NT2/D1 (cell line): Measurements from ENCODE around the gene DUSP10.

Experiments used
- YY1 ChIP-seq: IDR thresholded peaks from 2 replicates; pipeline ENCODE4 v1.6.1; 2011; ENCODE audit not compliant: insufficient read length, insufficient read depth
- ZNF274 ChIP-seq: IDR thresholded peaks from 2 replicates; pipeline ENCODE4 v1.6.1; 2011; ENCODE audit warnings: mild to moderate bottlenecking, low read depth, low read length

DNA sequence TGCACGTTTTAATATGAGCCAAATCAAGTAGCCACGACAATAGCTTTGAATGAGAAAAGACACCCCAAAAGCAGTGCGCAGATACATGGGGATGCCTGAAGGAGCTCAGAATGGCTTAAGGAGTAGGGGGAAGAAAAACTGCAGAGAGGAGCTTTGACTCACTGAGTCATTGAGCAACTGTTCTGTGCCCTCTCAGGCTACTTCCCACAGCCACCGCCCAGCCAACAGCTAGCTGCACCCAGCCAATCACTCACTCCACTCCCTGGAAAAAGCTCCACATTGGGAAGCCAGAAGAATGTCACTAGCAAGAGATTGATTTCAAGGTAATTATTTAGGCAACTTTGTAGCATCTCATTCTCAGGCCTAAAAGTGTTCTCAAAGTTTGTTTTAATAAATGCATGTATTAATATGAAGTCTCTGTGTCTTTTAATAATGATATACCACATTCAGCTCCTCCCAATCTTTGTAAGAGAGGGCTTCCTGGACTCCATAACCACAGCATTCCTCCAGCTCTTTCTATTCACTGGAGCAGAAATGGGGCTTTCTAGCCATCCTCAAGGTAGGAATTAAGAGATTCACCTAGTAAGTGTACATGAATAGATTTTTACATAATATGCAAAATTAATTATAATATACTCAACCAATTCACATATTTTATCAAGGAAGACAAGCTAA is 16.8 kb downstream of the DUSP10 start:
- TF ChIP-seq ZNF274 (no peak), YY1 (no peak)
